Measurements from ENCODE around the gene FAM47C. TPM values are rescaled to one million over a fixed set of nuclear protein-coding genes. Genes with fewer than 3 reads are reported as not detected.
"Not testable (repeated sequence)": the region's sequence is repeated elsewhere in the genome, so short reads cannot be mapped to it uniquely, and the experiment has no call there.

The FAM47C gene
- total RNA-seq, 1 donor from 2014 or later: not detected

- no peak for DNase-seq (ENCODE audit: low read depth)
These were observed 39.6 kb downstream of the FAM47C start for GRCh38 chrX:37047776-37048175.

GRCh38 chrX:37057572-37057971 lies 49.4 kb downstream of the FAM47C start:
- not testable (repeated sequence) for DNase-seq (ENCODE audit: low read depth); H3K4me3 ChIP-seq (ENCODE audit: low read depth, low read length)

More at GRCh38 chrX:37047776-37048175, 39.6 kb downstream of the FAM47C start:
- no peak for TF ChIP-seq CTCF (conservative IDR thresholded peaks at IDR 0.05; ENCODE audit: low read depth, low read length)
- H3K4me3 ChIP-seq (ENCODE audit: low read depth, low read length): no peak overlapping the region

GRCh38 chrX:37060999-37061398 lies 52.8 kb downstream of the FAM47C start:
- peak; percentile 65 for TF ChIP-seq CTCF (conservative IDR thresholded peaks at IDR 0.05; ENCODE audit: low read depth, low read length)
- H3K4me3 ChIP-seq (ENCODE audit: low read depth, low read length): no peak overlapping the region
- DNase-seq (ENCODE audit: low read depth): peak; percentile 4

Measured in epithelial cell of proximal tubule (primary cell).